Mesothelial cell of epicardium (in vitro differentiated cells): ENCODE measurements around the gene NDUFS8. TPM values are rescaled to one million over a fixed set of nuclear protein-coding genes. Genes with fewer than 3 reads are reported as not detected.

Experiments
- DNase-seq, 2 experiments: peaks; one replicate each; pipeline ENCODE4 v3.0.0; 2021; ENCODE audit warnings: low spot score in 2 of 2; ENCODE audit not compliant: unreplicated experiment in 2 of 2
- H3K27ac Mint-ChIP-seq: 2 replicates; pipeline ENCODE4 v1.8.0; 2021; ENCODE audit warnings: mixed read lengths
- H3K27me3 Mint-ChIP-seq: 2 replicates; pipeline ENCODE4 v1.8.0; 2021; ENCODE audit warnings: low read depth, mixed read lengths
- H3K36me3 Mint-ChIP-seq: 2 replicates; pipeline ENCODE4 v1.8.0; 2021; ENCODE audit warnings: mixed read lengths
- H3K4me1 Mint-ChIP-seq: 2 replicates; pipeline ENCODE4 v1.8.0; 2021; ENCODE audit warnings: mixed read lengths
- H3K4me3 Mint-ChIP-seq: 2 replicates; pipeline ENCODE4 v1.8.0; 2021; ENCODE audit warnings: mild to moderate bottlenecking, moderate library complexity, mixed read lengths
- H3K9me3 Mint-ChIP-seq: 2 replicates; pipeline ENCODE4 v1.8.0; 2021; ENCODE audit warnings: mixed read lengths
- CTCF ChIP-seq: fragments of 200-600 bp; sonication (generic); IDR thresholded peaks from one replicate; pipeline ENCODE4 v1.5.0; 2021; ENCODE audit warnings: antibody characterized with exemption; ENCODE audit not compliant: unreplicated experiment
- total RNA-seq: library from RNA; stranded (reverse); gene quantifications from 3 replicates; pipeline ENCODE4 v1.2.1, GENCODE V29; 2021

The NDUFS8 gene
- total RNA-seq, 1 donor from 2014 or later = 132 TPM

- no peak for TF ChIP-seq CTCF
- Mint-ChIP-seq H3K4me1 (peaks cover 18% of the 10 kb centered on the region), H3K9me3 (peaks cover 7% of the 10 kb centered on the region), H3K27me3 (no peaks in the 10 kb centered on the region), H3K36me3 (peaks cover 6% of the 10 kb centered on the region), H3K4me3 (no peak overlapping the region), H3K27ac (no peak overlapping the region)
- no peak for DNase-seq
Measured at GRCh38 chr11:68019486-68019885, 11.0 kb upstream of the NDUFS8 start.

- Mint-ChIP-seq H3K4me1 (peaks cover 18% of the 10 kb centered on the region), H3K27me3 (no peaks in the 10 kb centered on the region), H3K36me3 (peaks cover 17% of the 10 kb centered on the region), H3K9me3 (peaks cover 17% of the 10 kb centered on the region), H3K27ac (peak overlapping the region; percentile 47), H3K4me3 (no peak overlapping the region)
- TF ChIP-seq CTCF = no peak
- no peak for DNase-seq
Measured at GRCh38 chr11:68020575-68020974, 9.9 kb upstream of the NDUFS8 start.

GRCh38 chr11:68021167-68021787 lies 9.2 kb upstream of the NDUFS8 start:
- no peak for DNase-seq
- peaks cover 18% of the 10 kb centered on the region for H3K4me1 Mint-ChIP-seq
- H3K27me3 Mint-ChIP-seq = no peaks in the 10 kb centered on the region
- H3K27ac Mint-ChIP-seq = no peak overlapping the region
- no peak overlapping the region for H3K4me3 Mint-ChIP-seq
- H3K9me3 Mint-ChIP-seq = peaks cover 18% of the 10 kb centered on the region
- TF ChIP-seq CTCF = no peak
- H3K36me3 Mint-ChIP-seq = peaks cover 23% of the 10 kb centered on the region

- TF ChIP-seq CTCF = no peak
- H3K27ac Mint-ChIP-seq = no peak overlapping the region
- H3K36me3 Mint-ChIP-seq = peaks cover 25% of the 10 kb centered on the region
- no peak overlapping the region for H3K4me3 Mint-ChIP-seq
- no peak for DNase-seq
- peaks cover 18% of the 10 kb centered on the region for H3K9me3 Mint-ChIP-seq
- no peaks in the 10 kb centered on the region for H3K27me3 Mint-ChIP-seq
- peaks cover 13% of the 10 kb centered on the region for H3K4me1 Mint-ChIP-seq
Measured at GRCh38 chr11:68022531-68022930, 8.0 kb upstream of the NDUFS8 start.

GRCh38 chr11:68024508-68024907 lies 6.0 kb upstream of the NDUFS8 start:
- DNase-seq = no peak
- peaks cover 20% of the 10 kb centered on the region for H3K4me1 Mint-ChIP-seq

More at GRCh38 chr11:68024508-68024907, 6.0 kb upstream of the NDUFS8 start:
- Mint-ChIP-seq H3K27ac (no peak overlapping the region), H3K4me3 (no peak overlapping the region), H3K36me3 (peaks cover 25% of the 10 kb centered on the region), H3K9me3 (peaks cover 18% of the 10 kb centered on the region), H3K27me3 (no peaks in the 10 kb centered on the region)
- TF ChIP-seq CTCF = no peak
